SU-DHL-6 (cell line): ENCODE results near the gene TNIP3.

Experiments used
- H2AFZ ChIP-seq: fragments of 200-600 bp; sonication (generic); 2 replicates; pipeline ENCODE4 v1.6.1; 2014; ENCODE audit warnings: low read depth, mild to moderate bottlenecking, moderate library complexity, mixed read lengths, antibody characterized with exemption, low read length; ENCODE audit not compliant: severe bottlenecking
- H3F3A ChIP-seq: fragments of 200-600 bp; shearing (Covaris generic); 2 replicates; pipeline ENCODE4 v1.6.0; 2016; ENCODE audit warnings: antibody characterized with exemption, mild to moderate bottlenecking; ENCODE audit not compliant: insufficient read depth
- H3K27ac ChIP-seq: fragments of 200-600 bp; sonication (generic); 2 replicates; pipeline ENCODE4 v1.5.1; 2016; ENCODE audit warnings: low read depth, mild to moderate bottlenecking, low read length, moderate library complexity, mixed read lengths
- H3K27me3 ChIP-seq: fragments of 200-600 bp; sonication (generic), shearing (Covaris generic); 2 replicates; pipeline ENCODE4 v1.6.0; 2014; ENCODE audit warnings: mild to moderate bottlenecking, low read length
- H3K36me3 ChIP-seq: fragments of 200-600 bp; sonication (generic); 2 replicates; pipeline ENCODE4 v1.6.1; 2014; ENCODE audit warnings: mild to moderate bottlenecking, low read length, mixed read lengths
- H3K4me2 ChIP-seq: fragments of 300-600, 200-600 bp; shearing (Covaris generic), sonication (generic); 2 replicates; pipeline ENCODE4 v1.6.0; 2014; ENCODE audit warnings: low read length, low read depth, mild to moderate bottlenecking; ENCODE audit not compliant: poor library complexity, severe bottlenecking
- H3K4me3 ChIP-seq: fragments of 200-600 bp; sonication (generic); 2 replicates; pipeline ENCODE4 v1.5.1; 2014; ENCODE audit warnings: antibody characterized with exemption, low read length, mild to moderate bottlenecking, mixed read lengths; ENCODE audit not compliant: insufficient read depth, poor library complexity, severe bottlenecking
- H3K79me2 ChIP-seq: fragments of 200-600 bp; sonication (generic); 2 replicates; pipeline ENCODE4 v1.6.1; 2014; ENCODE audit warnings: mild to moderate bottlenecking, low read length, moderate library complexity; ENCODE audit not compliant: insufficient read depth
- H3K9ac ChIP-seq: fragments of 200-600 bp; sonication (generic); 2 replicates; pipeline ENCODE4 v1.7.0; 2014; ENCODE audit warnings: mild to moderate bottlenecking, low read length
- H3K9me2 ChIP-seq: fragments of 200-600 bp; sonication (generic); replicated peaks from 2 replicates; pipeline ENCODE4 v1.6.1; 2014; ENCODE audit warnings: low read length; ENCODE audit not compliant: insufficient read depth
- H3K9me3 ChIP-seq: fragments of 200-600 bp; sonication (generic); 2 replicates; pipeline ENCODE4 v1.6.1; 2014; ENCODE audit warnings: low read length, mixed read lengths; ENCODE audit not compliant: insufficient read depth
- H4K20me1 ChIP-seq: fragments of 200-600 bp; sonication (generic); 2 replicates; pipeline ENCODE4 v1.6.1; 2014; ENCODE audit warnings: low read depth, mild to moderate bottlenecking, antibody characterized with exemption, low read length, moderate library complexity, mixed read lengths
- CTCF ChIP-seq: fragments of 200-600 bp; sonication (generic); IDR thresholded peaks from one replicate; pipeline ENCODE4 v1.5.1; 2017; ENCODE audit warnings: antibody characterized with exemption, mild to moderate bottlenecking, low read length, moderate library complexity; ENCODE audit not compliant: insufficient read depth, poor library complexity, severe bottlenecking
- EZH2phosphoT487 ChIP-seq: fragments of 200-600 bp; sonication (generic), shearing (Covaris generic); conservative IDR thresholded peaks from 2 replicates; pipeline ENCODE4 v1.6.1; 2018; ENCODE audit warnings: mild to moderate bottlenecking, antibody characterized with exemption, low read length, moderate library complexity, mixed read lengths

TNIP3 gene

GRCh38 chr4:121164291-121164690 is at the start of gene TNIP3:
TSS of gene TNIP3 (minus strand) at chr4:121164321. CDS start at chr4:121164125, 196 bp downstream.
- Histone ChIP-seq H2AFZ (no peak within 1 kb of the TSS), H3F3A (no peaks in the 10 kb centered on the region), H3K27ac (no peak within 1 kb of the TSS), H3K9ac (no peak within 1 kb of the TSS), H4K20me1 (no peaks in the 10 kb centered on the region), H3K4me2 (no peak within 1 kb of the TSS), H3K27me3 (no peaks in the 10 kb centered on the region), H3K4me3 (no peak within 1 kb of the TSS), H3K36me3 (no peaks in the 10 kb centered on the region), H3K9me2 (no peaks in the 10 kb centered on the region), H3K79me2 (no peaks in the 10 kb centered on the region), H3K9me3 (no peaks in the 10 kb centered on the region)
- TF ChIP-seq CTCF (no peak), EZH2phosphoT487 (no peak)

GRCh38 chr4:121212806-121213205 is 48.7 kb upstream of the TNIP3 start:
- no peak overlapping the region for H2AFZ ChIP-seq
- no peaks in the 10 kb centered on the region for H3K79me2 ChIP-seq
- H3K9me2 ChIP-seq = no peaks in the 10 kb centered on the region
- no peak overlapping the region for H3K4me2 ChIP-seq
- H3F3A ChIP-seq = no peaks in the 10 kb centered on the region
- no peak overlapping the region for H3K4me3 ChIP-seq
- H3K27me3 ChIP-seq = no peaks in the 10 kb centered on the region
- H3K9me3 ChIP-seq = no peaks in the 10 kb centered on the region
- TF ChIP-seq CTCF (no peak), EZH2phosphoT487 (no peak)
- H3K27ac ChIP-seq = no peak overlapping the region
- no peak overlapping the region for H3K9ac ChIP-seq
- H3K36me3 ChIP-seq = no peaks in the 10 kb centered on the region
- no peaks in the 10 kb centered on the region for H4K20me1 ChIP-seq

- Histone ChIP-seq H3K36me3 (no peaks in the 10 kb centered on the region), H3K4me2 (no peak overlapping the region), H2AFZ (no peak overlapping the region), H3K79me2 (no peaks in the 10 kb centered on the region), H3K9me3 (no peaks in the 10 kb centered on the region), H3K27ac (no peak overlapping the region), H3K9me2 (no peaks in the 10 kb centered on the region), H4K20me1 (no peaks in the 10 kb centered on the region), H3K4me3 (no peak overlapping the region), H3F3A (no peaks in the 10 kb centered on the region), H3K9ac (no peak overlapping the region), H3K27me3 (no peaks in the 10 kb centered on the region)
- no peak for TF ChIP-seq EZH2phosphoT487
- TF ChIP-seq CTCF = no peak
Measured at GRCh38 chr4:121209171-121209570, 45.0 kb upstream of the TNIP3 start.
